Prostate gland (tissue), 2 donors: Measurements from ENCODE around the gene FBRSL1. TPM values are rescaled to one million over a fixed set of nuclear protein-coding genes. Genes with fewer than 3 reads are reported as not detected.

ENCODE experiments used
- DNase-seq: peaks from one replicate; pipeline ENCODE4 v3.0.0-alpha.2; 2019; ENCODE audit warnings: low spot score
- H3K27ac ChIP-seq, 2 donors: fragments of 200-600 bp; sonication (generic); 2 replicates each; pipeline ENCODE4 v1.5.1; 2017 to 2019
- H3K27me3 ChIP-seq: fragments of 200-600 bp; sonication (generic); replicated peaks from 2 replicates; pipeline ENCODE4 v1.5.1; 2019; ENCODE audit not compliant: insufficient read depth
- H3K36me3 ChIP-seq, 2 donors: fragments of 200-600 bp; sonication (generic); 1 replicate in 1 of 2; 2 replicates in 1 of 2; pipeline versions ENCODE4 v1.5.1 to v1.8.1; 2017 to 2019
- H3K4me1 ChIP-seq: fragments of 200-600 bp; sonication (generic); replicated peaks from 2 replicates; pipeline ENCODE4 v1.5.1; 2019
- H3K4me3 ChIP-seq, 2 donors: fragments of 200-600 bp; sonication (generic); 2 replicates each; pipeline ENCODE4 v1.5.1; 2017 to 2019
- H3K9me3 ChIP-seq: fragments of 200-600 bp; sonication (generic); 2 replicates; pipeline ENCODE4 v1.5.1; 2017
- POLR2A ChIP-seq: fragments of 450-650 bp; IDR thresholded peaks from one replicate; pipeline ENCODE4 v1.6.1; 2016; ENCODE audit warnings: antibody characterized with exemption, mild to moderate bottlenecking
- POLR2AphosphoS5 ChIP-seq: sonication (generic); formaldehyde crosslinking; IDR thresholded peaks from one replicate; pipeline ENCODE4 v1.6.1; 2017; ENCODE audit warnings: antibody characterized with exemption
- WGBS: methylation state at CpG from one replicate; pipeline ENCODE4 v1.1.5; 2018; 5-methylcytosine and 5-hydroxymethylcytosine counted together
- intact Hi-C: fragments of 100-400 bp; cut with DNase I; formaldehyde crosslinking; loops from one replicate; pipeline ENCODE4 v1.14.2; 2022
- total RNA-seq, 2 donors: library from RNA; depleted of rRNA; stranded (reverse); fragments of >200 nt; gene quantifications; one replicate each; pipeline ENCODE4 v1.1.0, GENCODE V29; 2016
- TF ChIP-seq, protein P1 (sequence below), 4 experiments: fragments of 200-600 bp in 2 of 4; fragments of 450-650 bp in 2 of 4; sonication (generic) in 2 of 4; IDR thresholded peaks; 1 replicate in 3 of 4; 2 replicates in 1 of 4; pipeline ENCODE4 v1.5.1; 2016 to 2019; ENCODE audit warnings: antibody characterized with exemption in 4 of 4, mild to moderate bottlenecking in 2 of 4, moderate library complexity in 2 of 4

FBRSL1 gene
- total RNA-seq, 2 donors from 2014 or later, result 34.2 to 69.2 TPM

DNA sequence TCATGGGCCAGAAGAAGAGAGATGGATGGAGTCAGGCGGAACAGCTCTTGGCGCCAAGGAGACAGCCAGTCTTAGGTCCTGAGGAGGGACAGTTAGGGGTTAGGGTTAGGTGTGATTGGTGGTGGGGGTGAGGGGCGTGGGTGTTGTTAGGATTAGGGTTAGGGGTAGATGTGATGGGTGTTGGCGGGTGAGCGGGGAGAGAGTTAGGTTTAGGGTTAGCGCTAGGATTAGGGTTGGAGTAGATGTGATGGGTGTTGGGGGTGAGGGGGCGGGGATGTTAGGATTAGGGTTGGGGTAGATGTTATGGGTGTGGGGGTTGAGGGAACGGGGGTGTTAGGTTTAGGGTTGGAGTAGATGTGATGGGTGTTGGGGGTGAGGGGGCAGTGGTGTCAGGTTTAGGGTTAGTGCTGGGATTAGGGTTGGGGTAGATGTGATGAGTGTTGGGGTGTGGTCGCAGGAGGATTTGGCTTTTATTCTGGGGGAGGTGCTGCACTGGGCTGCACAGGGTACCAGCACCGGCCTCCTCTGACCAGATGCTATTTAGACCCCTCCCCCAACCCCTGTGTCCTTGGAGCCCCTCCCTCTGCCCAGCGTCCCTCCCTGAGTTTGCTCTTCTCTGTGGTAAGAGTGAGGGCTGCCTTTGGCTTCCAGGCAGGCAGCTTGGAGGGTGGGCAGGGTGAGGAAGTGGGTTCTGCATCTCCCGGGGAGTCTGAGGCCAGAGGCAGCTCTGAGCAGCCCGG lies 35.6 kb upstream of the FBRSL1 start:
- 72% methylated on average over 13 of the region's 13 CpGs for WGBS
- no peak for DNase-seq
- H3K9me3 ChIP-seq, result no peaks in the 10 kb centered on the region
- no peaks in the 10 kb centered on the region for H3K27me3 ChIP-seq
- H3K4me1 ChIP-seq, result no peaks in the 10 kb centered on the region
- TF ChIP-seq POLR2AphosphoS5, result no peak
- no peak for TF ChIP-seq POLR2A
- TF ChIP-seq, protein P1, sequence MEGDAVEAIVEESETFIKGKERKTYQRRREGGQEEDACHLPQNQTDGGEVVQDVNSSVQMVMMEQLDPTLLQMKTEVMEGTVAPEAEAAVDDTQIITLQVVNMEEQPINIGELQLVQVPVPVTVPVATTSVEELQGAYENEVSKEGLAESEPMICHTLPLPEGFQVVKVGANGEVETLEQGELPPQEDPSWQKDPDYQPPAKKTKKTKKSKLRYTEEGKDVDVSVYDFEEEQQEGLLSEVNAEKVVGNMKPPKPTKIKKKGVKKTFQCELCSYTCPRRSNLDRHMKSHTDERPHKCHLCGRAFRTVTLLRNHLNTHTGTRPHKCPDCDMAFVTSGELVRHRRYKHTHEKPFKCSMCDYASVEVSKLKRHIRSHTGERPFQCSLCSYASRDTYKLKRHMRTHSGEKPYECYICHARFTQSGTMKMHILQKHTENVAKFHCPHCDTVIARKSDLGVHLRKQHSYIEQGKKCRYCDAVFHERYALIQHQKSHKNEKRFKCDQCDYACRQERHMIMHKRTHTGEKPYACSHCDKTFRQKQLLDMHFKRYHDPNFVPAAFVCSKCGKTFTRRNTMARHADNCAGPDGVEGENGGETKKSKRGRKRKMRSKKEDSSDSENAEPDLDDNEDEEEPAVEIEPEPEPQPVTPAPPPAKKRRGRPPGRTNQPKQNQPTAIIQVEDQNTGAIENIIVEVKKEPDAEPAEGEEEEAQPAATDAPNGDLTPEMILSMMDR (IDR thresholded peaks at IDR 0.05), result no peak
- intact Hi-C loops, result no loop called here
- H3K4me3 ChIP-seq, result no peak overlapping the region
- no peaks in the 10 kb centered on the region for H3K36me3 ChIP-seq
- H3K27ac ChIP-seq, result no peak overlapping the region

DNA sequence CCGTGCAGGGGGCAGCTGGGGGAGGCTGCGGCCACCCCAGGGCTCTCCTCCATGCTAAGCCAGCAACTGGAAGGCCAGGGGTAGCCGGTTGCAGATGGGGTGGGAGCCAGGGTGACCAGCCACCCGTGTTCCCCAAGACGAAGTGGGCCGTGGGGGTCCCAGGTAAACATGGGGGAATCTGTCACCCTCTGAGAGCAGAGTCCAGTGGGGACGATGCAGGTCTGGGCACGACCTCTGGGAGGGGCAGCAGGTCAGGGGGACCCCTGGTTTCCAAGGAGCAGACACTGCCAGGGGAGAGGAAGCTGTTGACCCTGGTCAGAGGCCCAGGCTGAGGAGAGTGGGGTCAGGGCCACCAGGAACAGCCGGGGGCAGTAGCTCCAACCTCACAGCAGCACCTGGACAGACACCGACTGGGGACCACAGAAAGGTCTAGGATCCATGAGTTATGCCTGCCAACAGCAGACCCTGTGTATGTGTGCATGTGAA lies 35.0 kb upstream of the FBRSL1 start:
- H3K27me3 ChIP-seq, result no peaks in the 10 kb centered on the region
- H3K27ac ChIP-seq, result no peak overlapping the region
- DNase-seq, result no peak
- intact Hi-C loops, result no loop called here
- TF ChIP-seq POLR2AphosphoS5, result no peak
- TF ChIP-seq, protein P1 (IDR thresholded peaks at IDR 0.05), result no peak
- TF ChIP-seq POLR2A, result no peak
- no peaks in the 10 kb centered on the region for H3K4me1 ChIP-seq
- no peak overlapping the region for H3K4me3 ChIP-seq
- WGBS, result 55% methylated on average over 10 of the region's 10 CpGs
- no peaks in the 10 kb centered on the region for H3K9me3 ChIP-seq
- H3K36me3 ChIP-seq, result no peaks in the 10 kb centered on the region

- WGBS, result 86% methylated on average over 15 of the region's 15 CpGs
- intact Hi-C loops, result no loop called here
- Histone ChIP-seq H3K4me3 (no peak overlapping the region), H3K4me1 (no peaks in the 10 kb centered on the region), H3K27me3 (no peaks in the 10 kb centered on the region), H3K27ac (no peak overlapping the region), H3K9me3 (no peaks in the 10 kb centered on the region), H3K36me3 (no peaks in the 10 kb centered on the region)
- TF ChIP-seq POLR2A (no peak), POLR2AphosphoS5 (no peak)
- TF ChIP-seq, protein P1 (IDR thresholded peaks at IDR 0.05), result no peak
- DNase-seq, result no peak
Observed at GRCh38 chr12:132455565-132455964, 34.4 kb upstream of the FBRSL1 start.

DNA sequence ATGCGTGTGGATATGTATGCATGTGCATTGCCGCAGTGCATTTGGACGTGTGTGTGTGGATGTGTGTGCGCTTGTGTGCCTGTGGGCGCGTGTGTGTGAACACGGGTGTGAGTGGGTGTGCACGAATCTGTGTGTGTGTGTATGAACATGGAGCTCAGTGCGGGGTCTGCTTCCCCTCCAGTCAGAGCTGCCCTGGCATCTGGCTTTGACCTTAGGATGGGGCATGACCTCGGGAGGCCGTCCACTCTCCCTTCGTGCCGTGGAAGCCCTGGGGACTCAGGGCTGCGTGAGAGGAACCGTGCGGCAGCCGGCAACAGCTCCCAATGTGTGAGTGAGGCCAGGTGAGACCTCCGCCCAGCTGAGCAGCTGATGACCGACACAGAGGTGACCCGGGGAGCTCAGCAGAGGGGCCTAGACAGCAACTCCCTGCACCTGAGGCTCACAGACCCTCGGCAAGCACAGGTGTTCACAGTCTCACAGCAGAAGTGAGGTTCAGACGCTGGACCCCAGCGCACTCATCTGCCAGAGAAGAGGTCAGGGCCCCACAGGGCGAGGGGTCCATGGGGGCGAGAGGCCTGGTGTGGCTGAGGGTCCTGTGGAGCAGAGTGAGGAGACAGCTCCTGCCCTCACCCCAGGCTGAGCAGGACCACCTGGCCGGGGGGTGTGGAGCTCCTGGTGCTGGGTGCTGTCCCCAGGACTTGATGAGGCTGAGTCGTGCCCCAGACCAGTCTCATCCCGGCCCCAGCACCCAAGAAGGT lies 33.6 kb upstream of the FBRSL1 start:
- 94% methylated on average over 26 of the region's 28 CpGs for WGBS
- no peak for DNase-seq
- no peaks in the 10 kb centered on the region for H3K27me3 ChIP-seq
- H3K4me1 ChIP-seq, result no peaks in the 10 kb centered on the region
- TF ChIP-seq POLR2A (no peak), POLR2AphosphoS5 (no peak)
- TF ChIP-seq, protein P1 (IDR thresholded peaks at IDR 0.05), result no peak
- H3K9me3 ChIP-seq, result no peaks in the 10 kb centered on the region
- no peak overlapping the region for H3K27ac ChIP-seq
- H3K4me3 ChIP-seq, result no peak overlapping the region
- intact Hi-C loops, result no loop called here
- H3K36me3 ChIP-seq, result no peaks in the 10 kb centered on the region
